ENCODE measurements around the gene L3MBTL4.

The L3MBTL4 gene

GRCh38 chr18:6286585-6286984 is 128.1 kb downstream of the L3MBTL4 start:
- no peak for TF ChIP-seq CTCF (IDR thresholded peaks at IDR 0.05)
- no peaks in the 10 kb centered on the region for H3K36me3 Mint-ChIP-seq (ENCODE audit: low read depth)

GRCh38 chr18:6284761-6285160 is 129.9 kb downstream of the L3MBTL4 start:
- DNase-seq, result no peak
- Mint-ChIP-seq H3K9me3 (peaks cover 10% of the 10 kb centered on the region), H3K27me3 (ENCODE audit: low read depth, poor library complexity) (no peaks in the 10 kb centered on the region), H3K27ac (no peak overlapping the region), H3K36me3 (ENCODE audit: low read depth) (no peaks in the 10 kb centered on the region), H3K4me1 (peaks cover 21% of the 10 kb centered on the region), H3K4me3 (no peak overlapping the region)
- no peak for TF ChIP-seq CTCF (IDR thresholded peaks at IDR 0.05)

More at GRCh38 chr18:6286585-6286984, 128.1 kb downstream of the L3MBTL4 start:
- Mint-ChIP-seq H3K4me3 (no peak overlapping the region), H3K27me3 (ENCODE audit: low read depth, poor library complexity) (peaks cover under 1% of the 10 kb centered on the region), H3K4me1 (peaks cover 13% of the 10 kb centered on the region), H3K9me3 (peaks cover 4% of the 10 kb centered on the region), H3K27ac (no peak overlapping the region)
- no peak for DNase-seq

- Mint-ChIP-seq H3K9me3 (peaks cover 10% of the 10 kb centered on the region), H3K27me3 (ENCODE audit: low read depth, poor library complexity) (no peaks in the 10 kb centered on the region), H3K4me1 (peaks cover 21% of the 10 kb centered on the region), H3K36me3 (ENCODE audit: low read depth) (no peaks in the 10 kb centered on the region), H3K4me3 (no peak overlapping the region), H3K27ac (no peak overlapping the region)
- TF ChIP-seq CTCF (IDR thresholded peaks at IDR 0.05), result no peak
- DNase-seq, result no peak
Observed at GRCh38 chr18:6284300-6284699, 130.4 kb downstream of the L3MBTL4 start.

- no peaks in the 10 kb centered on the region for H3K36me3 Mint-ChIP-seq (ENCODE audit: low read depth)
- TF ChIP-seq CTCF (IDR thresholded peaks at IDR 0.05), result no peak
- no peak overlapping the region for H3K27ac Mint-ChIP-seq
- no peak for DNase-seq
- peaks cover 24% of the 10 kb centered on the region for H3K4me1 Mint-ChIP-seq
- H3K27me3 Mint-ChIP-seq (ENCODE audit: low read depth, poor library complexity), result no peaks in the 10 kb centered on the region
- peaks cover 10% of the 10 kb centered on the region for H3K9me3 Mint-ChIP-seq
- no peak overlapping the region for H3K4me3 Mint-ChIP-seq
Observed at GRCh38 chr18:6281874-6282273, 132.8 kb downstream of the L3MBTL4 start.

- H3K27me3 Mint-ChIP-seq (ENCODE audit: low read depth, poor library complexity), result peaks cover 7% of the 10 kb centered on the region
- H3K4me1 Mint-ChIP-seq, result peaks cover 37% of the 10 kb centered on the region
- TF ChIP-seq CTCF (IDR thresholded peaks at IDR 0.05), result no peak
- no peak for DNase-seq
- peak overlapping the region; percentile 78 for H3K27ac Mint-ChIP-seq
- no peak overlapping the region for H3K4me3 Mint-ChIP-seq
- no peaks in the 10 kb centered on the region for H3K36me3 Mint-ChIP-seq (ENCODE audit: low read depth)
- H3K9me3 Mint-ChIP-seq, result peaks cover 10% of the 10 kb centered on the region
Observed at GRCh38 chr18:6280211-6280743, 134.4 kb downstream of the L3MBTL4 start.

GRCh38 chr18:6279308-6279707 is 135.4 kb downstream of the L3MBTL4 start:
- H3K4me1 Mint-ChIP-seq, result peaks cover 46% of the 10 kb centered on the region
- no peak overlapping the region for H3K4me3 Mint-ChIP-seq
- no peak for DNase-seq
- peaks cover 7% of the 10 kb centered on the region for H3K27me3 Mint-ChIP-seq (ENCODE audit: low read depth, poor library complexity)
- no peaks in the 10 kb centered on the region for H3K36me3 Mint-ChIP-seq (ENCODE audit: low read depth)
- peaks cover 10% of the 10 kb centered on the region for H3K9me3 Mint-ChIP-seq
- peak overlapping the region; percentile 17 for H3K27ac Mint-ChIP-seq
- TF ChIP-seq CTCF (IDR thresholded peaks at IDR 0.05), result no peak
